Measurements from ENCODE around the gene FARP2. TPM values are rescaled to one million over a fixed set of nuclear protein-coding genes. Genes with fewer than 3 reads are reported as not detected.
A peak's percentile ranks its signal among the peaks of the same experiment; 100 is the strongest.

Gene FARP2
- total and polyA plus RNA-seq, 2 of the 13 experiments (the other 11 are each of a cell fraction or from before 2014, with no cell fraction given) = 28.0 to 45.4 TPM

DNA sequence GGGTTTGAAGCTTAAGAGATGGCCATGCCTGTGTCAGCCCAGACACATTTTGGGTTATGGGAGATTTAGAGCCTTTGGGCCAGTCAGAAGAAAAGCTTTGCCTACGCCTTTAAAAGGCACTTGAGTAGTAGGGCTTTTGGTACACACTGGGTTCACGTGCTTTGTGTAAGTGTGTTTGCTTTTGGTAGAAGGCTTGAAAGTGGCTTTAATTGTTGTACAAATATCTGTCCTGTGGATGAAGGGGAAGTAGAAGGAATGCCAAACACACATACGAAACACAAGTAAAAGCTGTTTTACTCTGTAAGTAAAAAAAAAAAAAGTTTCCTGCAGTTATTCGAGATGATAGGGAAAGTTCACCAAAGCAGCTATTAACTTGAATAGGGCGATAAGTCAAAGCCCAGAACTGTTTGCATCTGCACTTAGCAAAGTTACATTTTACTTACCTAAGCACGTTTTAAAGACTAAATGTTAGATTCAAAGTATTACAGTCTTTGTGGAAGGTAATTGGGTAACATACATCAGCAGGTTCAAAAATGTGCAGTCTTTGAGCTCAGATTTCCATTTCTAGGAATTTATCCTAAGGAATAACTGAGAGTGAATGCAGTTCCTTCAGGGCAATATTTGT, 76.9 kb downstream of the FARP2 start (continued):
- TF ChIP-seq, protein P1, sequence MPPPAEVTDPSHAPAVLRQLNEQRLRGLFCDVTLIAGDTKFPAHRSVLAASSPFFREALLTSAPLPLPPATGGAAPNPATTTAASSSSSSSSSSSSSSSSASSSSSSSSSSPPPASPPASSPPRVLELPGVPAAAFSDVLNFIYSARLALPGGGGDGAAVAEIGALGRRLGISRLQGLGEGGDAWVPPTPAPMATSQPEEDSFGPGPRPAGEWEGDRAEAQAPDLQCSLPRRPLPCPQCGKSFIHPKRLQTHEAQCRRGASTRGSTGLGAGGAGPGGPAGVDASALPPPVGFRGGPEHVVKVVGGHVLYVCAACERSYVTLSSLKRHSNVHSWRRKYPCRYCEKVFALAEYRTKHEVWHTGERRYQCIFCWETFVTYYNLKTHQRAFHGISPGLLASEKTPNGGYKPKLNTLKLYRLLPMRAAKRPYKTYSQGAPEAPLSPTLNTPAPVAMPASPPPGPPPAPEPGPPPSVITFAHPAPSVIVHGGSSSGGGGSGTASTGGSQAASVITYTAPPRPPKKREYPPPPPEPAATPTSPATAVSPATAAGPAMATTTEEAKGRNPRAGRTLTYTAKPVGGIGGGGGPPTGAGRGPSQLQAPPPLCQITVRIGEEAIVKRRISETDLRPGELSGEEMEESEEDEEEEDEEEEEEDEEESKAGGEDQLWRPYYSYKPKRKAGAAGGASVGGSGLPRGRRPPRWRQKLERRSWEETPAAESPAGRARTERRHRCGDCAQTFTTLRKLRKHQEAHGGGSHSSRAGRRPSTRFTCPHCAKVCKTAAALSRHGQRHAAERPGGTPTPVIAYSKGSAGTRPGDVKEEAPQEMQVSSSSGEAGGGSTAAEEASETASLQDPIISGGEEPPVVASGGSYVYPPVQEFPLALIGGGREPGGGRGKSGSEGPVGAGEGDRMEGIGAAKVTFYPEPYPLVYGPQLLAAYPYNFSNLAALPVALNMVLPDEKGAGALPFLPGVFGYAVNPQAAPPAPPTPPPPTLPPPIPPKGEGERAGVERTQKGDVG (CRISPR knock-in tag; IDR thresholded peaks at IDR 0.05; ENCODE audit: borderline replicate concordance) = no peak
- peak in 1 of 2 experiments; percentile 96; a peak in 2 of 4 replicates for TF ChIP-seq EP300 (IDR thresholded peaks at IDR 0.05; ENCODE audit: low read depth in 2 of 2, low read length in 2 of 2)
- TF ChIP-seq EP300 (CRISPR knock-in tag; IDR thresholded peaks at IDR 0.05; ENCODE audit: borderline replicate concordance) = peak; percentile 92
- TF ChIP-seq, protein P2, sequence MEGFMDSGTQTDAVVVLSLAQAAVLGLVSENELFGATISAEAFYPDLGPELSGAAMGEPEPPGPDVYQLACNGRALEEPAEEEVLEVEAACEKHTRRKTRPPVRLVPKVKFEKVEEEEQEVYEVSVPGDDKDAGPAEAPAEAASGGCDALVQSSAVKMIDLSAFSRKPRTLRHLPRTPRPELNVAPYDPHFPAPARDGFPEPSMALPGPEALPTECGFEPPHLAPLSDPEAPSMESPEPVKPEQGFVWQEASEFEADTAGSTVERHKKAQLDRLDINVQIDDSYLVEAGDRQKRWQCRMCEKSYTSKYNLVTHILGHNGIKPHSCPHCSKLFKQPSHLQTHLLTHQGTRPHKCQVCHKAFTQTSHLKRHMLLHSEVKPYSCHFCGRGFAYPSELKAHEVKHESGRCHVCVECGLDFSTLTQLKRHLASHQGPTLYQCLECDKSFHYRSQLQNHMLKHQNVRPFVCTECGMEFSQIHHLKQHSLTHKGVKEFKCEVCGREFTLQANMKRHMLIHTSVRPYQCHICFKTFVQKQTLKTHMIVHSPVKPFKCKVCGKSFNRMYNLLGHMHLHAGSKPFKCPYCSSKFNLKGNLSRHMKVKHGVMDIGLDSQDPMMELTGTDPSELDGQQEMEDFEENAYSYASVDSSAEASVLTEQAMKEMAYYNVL (CRISPR knock-in tag; IDR thresholded peaks at IDR 0.05; ENCODE audit: borderline replicate concordance) = peak; percentile 100
- TF ChIP-seq, protein P3, sequence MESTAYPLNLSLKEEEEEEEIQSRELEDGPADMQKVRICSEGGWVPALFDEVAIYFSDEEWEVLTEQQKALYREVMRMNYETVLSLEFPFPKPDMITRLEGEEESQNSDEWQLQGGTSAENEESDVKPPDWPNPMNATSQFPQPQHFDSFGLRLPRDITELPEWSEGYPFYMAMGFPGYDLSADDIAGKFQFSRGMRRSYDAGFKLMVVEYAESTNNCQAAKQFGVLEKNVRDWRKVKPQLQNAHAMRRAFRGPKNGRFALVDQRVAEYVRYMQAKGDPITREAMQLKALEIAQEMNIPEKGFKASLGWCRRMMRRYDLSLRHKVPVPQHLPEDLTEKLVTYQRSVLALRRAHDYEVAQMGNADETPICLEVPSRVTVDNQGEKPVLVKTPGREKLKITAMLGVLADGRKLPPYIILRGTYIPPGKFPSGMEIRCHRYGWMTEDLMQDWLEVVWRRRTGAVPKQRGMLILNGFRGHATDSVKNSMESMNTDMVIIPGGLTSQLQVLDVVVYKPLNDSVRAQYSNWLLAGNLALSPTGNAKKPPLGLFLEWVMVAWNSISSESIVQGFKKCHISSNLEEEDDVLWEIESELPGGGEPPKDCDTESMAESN (CRISPR knock-in tag; conservative IDR thresholded peaks at IDR 0.05) = 0 out of 2 replicates have a peak, but pooled peaks have one; percentile 36
- TF ChIP-seq SMC3 (IDR thresholded peaks at IDR 0.05; ENCODE audit: low read length) = no peak
- TF ChIP-seq, protein P4, sequence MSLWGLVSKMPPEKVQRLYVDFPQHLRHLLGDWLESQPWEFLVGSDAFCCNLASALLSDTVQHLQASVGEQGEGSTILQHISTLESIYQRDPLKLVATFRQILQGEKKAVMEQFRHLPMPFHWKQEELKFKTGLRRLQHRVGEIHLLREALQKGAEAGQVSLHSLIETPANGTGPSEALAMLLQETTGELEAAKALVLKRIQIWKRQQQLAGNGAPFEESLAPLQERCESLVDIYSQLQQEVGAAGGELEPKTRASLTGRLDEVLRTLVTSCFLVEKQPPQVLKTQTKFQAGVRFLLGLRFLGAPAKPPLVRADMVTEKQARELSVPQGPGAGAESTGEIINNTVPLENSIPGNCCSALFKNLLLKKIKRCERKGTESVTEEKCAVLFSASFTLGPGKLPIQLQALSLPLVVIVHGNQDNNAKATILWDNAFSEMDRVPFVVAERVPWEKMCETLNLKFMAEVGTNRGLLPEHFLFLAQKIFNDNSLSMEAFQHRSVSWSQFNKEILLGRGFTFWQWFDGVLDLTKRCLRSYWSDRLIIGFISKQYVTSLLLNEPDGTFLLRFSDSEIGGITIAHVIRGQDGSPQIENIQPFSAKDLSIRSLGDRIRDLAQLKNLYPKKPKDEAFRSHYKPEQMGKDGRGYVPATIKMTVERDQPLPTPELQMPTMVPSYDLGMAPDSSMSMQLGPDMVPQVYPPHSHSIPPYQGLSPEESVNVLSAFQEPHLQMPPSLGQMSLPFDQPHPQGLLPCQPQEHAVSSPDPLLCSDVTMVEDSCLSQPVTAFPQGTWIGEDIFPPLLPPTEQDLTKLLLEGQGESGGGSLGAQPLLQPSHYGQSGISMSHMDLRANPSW (CRISPR knock-in tag; IDR thresholded peaks at IDR 0.05; ENCODE audit: borderline replicate concordance) = no peak
- no peak for TF ChIP-seq ZNF329 (CRISPR knock-in tag; IDR thresholded peaks at IDR 0.05; ENCODE audit: low read depth)
- 0 out of 2 replicates have a peak, but pooled peaks have one; percentile 31 for TF ChIP-seq SALL2 (CRISPR knock-in tag; IDR thresholded peaks at IDR 0.05)
- TF ChIP-seq, protein P5, sequence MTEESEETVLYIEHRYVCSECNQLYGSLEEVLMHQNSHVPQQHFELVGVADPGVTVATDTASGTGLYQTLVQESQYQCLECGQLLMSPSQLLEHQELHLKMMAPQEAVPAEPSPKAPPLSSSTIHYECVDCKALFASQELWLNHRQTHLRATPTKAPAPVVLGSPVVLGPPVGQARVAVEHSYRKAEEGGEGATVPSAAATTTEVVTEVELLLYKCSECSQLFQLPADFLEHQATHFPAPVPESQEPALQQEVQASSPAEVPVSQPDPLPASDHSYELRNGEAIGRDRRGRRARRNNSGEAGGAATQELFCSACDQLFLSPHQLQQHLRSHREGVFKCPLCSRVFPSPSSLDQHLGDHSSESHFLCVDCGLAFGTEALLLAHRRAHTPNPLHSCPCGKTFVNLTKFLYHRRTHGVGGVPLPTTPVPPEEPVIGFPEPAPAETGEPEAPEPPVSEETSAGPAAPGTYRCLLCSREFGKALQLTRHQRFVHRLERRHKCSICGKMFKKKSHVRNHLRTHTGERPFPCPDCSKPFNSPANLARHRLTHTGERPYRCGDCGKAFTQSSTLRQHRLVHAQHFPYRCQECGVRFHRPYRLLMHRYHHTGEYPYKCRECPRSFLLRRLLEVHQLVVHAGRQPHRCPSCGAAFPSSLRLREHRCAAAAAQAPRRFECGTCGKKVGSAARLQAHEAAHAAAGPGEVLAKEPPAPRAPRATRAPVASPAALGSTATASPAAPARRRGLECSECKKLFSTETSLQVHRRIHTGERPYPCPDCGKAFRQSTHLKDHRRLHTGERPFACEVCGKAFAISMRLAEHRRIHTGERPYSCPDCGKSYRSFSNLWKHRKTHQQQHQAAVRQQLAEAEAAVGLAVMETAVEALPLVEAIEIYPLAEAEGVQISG (CRISPR knock-in tag; IDR thresholded peaks at IDR 0.05) = no peak
- TF ChIP-seq, protein P6, sequence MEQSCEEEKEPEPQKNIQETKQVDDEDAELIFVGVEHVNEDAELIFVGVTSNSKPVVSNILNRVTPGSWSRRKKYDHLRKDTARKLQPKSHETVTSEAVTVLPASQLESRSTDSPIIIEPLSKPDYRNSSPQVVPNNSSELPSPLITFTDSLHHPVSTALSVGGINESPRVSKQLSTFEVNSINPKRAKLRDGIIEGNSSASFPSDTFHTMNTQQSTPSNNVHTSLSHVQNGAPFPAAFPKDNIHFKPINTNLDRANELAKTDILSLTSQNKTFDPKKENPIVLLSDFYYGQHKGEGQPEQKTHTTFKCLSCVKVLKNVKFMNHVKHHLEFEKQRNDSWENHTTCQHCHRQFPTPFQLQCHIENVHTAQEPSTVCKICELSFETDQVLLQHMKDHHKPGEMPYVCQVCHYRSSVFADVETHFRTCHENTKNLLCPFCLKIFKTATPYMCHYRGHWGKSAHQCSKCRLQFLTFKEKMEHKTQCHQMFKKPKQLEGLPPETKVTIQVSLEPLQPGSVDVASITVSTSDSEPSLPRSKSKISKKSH (CRISPR knock-in tag; IDR thresholded peaks at IDR 0.05; ENCODE audit: borderline replicate concordance) = no peak
- TF ChIP-seq MXD4 (CRISPR knock-in tag; IDR thresholded peaks at IDR 0.05) = no peak; the same call in 1 of the 2 replicates

Data from HepG2 (cell line).